Body of pancreas (tissue), 4 donors: Measurements from ENCODE around the gene KNDC1. TPM values are rescaled to one million over a fixed set of nuclear protein-coding genes. Genes with fewer than 3 reads are reported as not detected.

Experiments
- ATAC-seq: fragments of 150-250 bp; one replicate; pipeline ENCODE4 v1.9.1; 2016
- DNase-seq, 4 donors: peaks; one replicate each; pipeline ENCODE4 v3.0.0-alpha.2; 2019
- H3K27ac ChIP-seq, 4 donors: fragments of 200-600 bp; sonication (generic); 1 replicate in 3 of 4; 2 replicates in 1 of 4; pipeline versions ENCODE4 v1.5.1 to v1.6.1; 2016 to 2019; ENCODE audit warnings: mild to moderate bottlenecking in 1 of 4, mixed read lengths in 1 of 4, moderate library complexity in 1 of 4
- H3K27me3 ChIP-seq, 2 donors: fragments of 200-600 bp; sonication (generic); one replicate each; pipeline ENCODE4 v1.6.0; 2016; ENCODE audit warnings: mild to moderate bottlenecking in 1 of 2
- H3K36me3 ChIP-seq, 2 donors: fragments of 200-600 bp; sonication (generic); replicated peaks in 1 of 2; 2 replicates each; pipeline ENCODE4 v1.5.1; 2016; ENCODE audit warnings: low read depth in 2 of 2; ENCODE audit not compliant: insufficient read depth in 1 of 2
- H3K4me1 ChIP-seq: fragments of 200-600 bp; sonication (generic); one replicate; pipeline ENCODE4 v1.6.0; 2016
- H3K4me3 ChIP-seq, 2 donors: fragments of 200-600 bp; sonication (generic); 1 replicate in 1 of 2; 2 replicates in 1 of 2; pipeline ENCODE4 v1.5.1; 2016 to 2019
- H3K9me3 ChIP-seq, 3 donors: fragments of 200-600 bp; sonication (generic); 1 replicate in 2 of 3; 2 replicates in 1 of 3; pipeline ENCODE4 v1.5.1; 2016
- CTCF ChIP-seq, 7 experiments: fragments of 450-650 bp in 4 of 7; fragments of 200-600 bp in 3 of 7; sonication (generic) in 3 of 7; IDR thresholded peaks; one replicate each; pipeline ENCODE4 v1.5.1; 2016 to 2019; ENCODE audit warnings: antibody characterized with exemption in 7 of 7
- POLR2A ChIP-seq, 3 donors: fragments of 450-650 bp; IDR thresholded peaks; one replicate each; pipeline ENCODE4 v1.6.1; 2016; ENCODE audit warnings: antibody characterized with exemption in 3 of 3, mild to moderate bottlenecking in 2 of 3
- WGBS, 2 donors: methylation state at CpG; one replicate each; pipeline ENCODE4 v1.1.5; 2017; 5-methylcytosine and 5-hydroxymethylcytosine counted together
- intact Hi-C: fragments of 100-400 bp; cut with DNase I; formaldehyde crosslinking; loops from one replicate; pipeline ENCODE4 v1.15.1; 2023
- total RNA-seq, 2 donors: library from RNA; depleted of rRNA; stranded (reverse); fragments of >200 nt; gene quantifications; one replicate each; pipeline ENCODE4 v1.1.0, GENCODE V29; 2016

KNDC1 gene
- total RNA-seq, 2 donors from 2014 or later = 0.52 to 3.3 TPM

- intact Hi-C loops = no loop called here
- Histone ChIP-seq H3K27me3 (no peaks in the 10 kb centered on the region), H3K27ac (no peak overlapping the region), H3K36me3 (no peaks in the 10 kb centered on the region), H3K4me1 (peaks cover under 1% of the 10 kb centered on the region), H3K4me3 (no peak overlapping the region), H3K9me3 (no peaks in the 10 kb centered on the region)
- no peak for TF ChIP-seq POLR2A (IDR thresholded peaks at IDR 0.05)
- no peak for TF ChIP-seq CTCF (IDR thresholded peaks at IDR 0.05)
- 81 to 82% methylated on average over 11 of the region's 11 CpGs for WGBS, 2 donors
- DNase-seq (no peak), ATAC-seq (no peak)
Observed at GRCh38 chr10:133166504-133166827, 6.4 kb downstream of the KNDC1 start.

GRCh38 chr10:133166828-133167692 lies 7.0 kb downstream of the KNDC1 start:
- no peak overlapping the region for H3K27ac ChIP-seq
- no peaks in the 10 kb centered on the region for H3K36me3 ChIP-seq
- H3K4me1 ChIP-seq = no peaks in the 10 kb centered on the region
- ATAC-seq = no peak
- no peaks in the 10 kb centered on the region for H3K9me3 ChIP-seq
- TF ChIP-seq POLR2A (IDR thresholded peaks at IDR 0.05) = no peak
- no peak for TF ChIP-seq CTCF (IDR thresholded peaks at IDR 0.05)
- H3K27me3 ChIP-seq = no peaks in the 10 kb centered on the region
- DNase-seq = no peak
- intact Hi-C loops = no loop called here
- WGBS, 2 donors = 75 to 85% methylated on average over 35 to 65 of the region's 66 CpGs
- no peak overlapping the region for H3K4me3 ChIP-seq

- 71 to 77% methylated on average over 28 to 37 of the region's 37 CpGs for WGBS, 2 donors
- no peaks in the 10 kb centered on the region for H3K27me3 ChIP-seq
Observed at GRCh38 chr10:133167693-133168616, 7.9 kb downstream of the KNDC1 start.

GRCh38 chr10:133168617-133169031 lies 8.6 kb downstream of the KNDC1 start:
- 79 to 82% methylated on average over 11 to 14 of the region's 14 CpGs for WGBS, 2 donors
- no peaks in the 10 kb centered on the region for H3K9me3 ChIP-seq
- no peak overlapping the region for H3K4me3 ChIP-seq
- no peaks in the 10 kb centered on the region for H3K4me1 ChIP-seq
- ATAC-seq = no peak
- intact Hi-C loops = no loop called here
- no peaks in the 10 kb centered on the region for H3K27me3 ChIP-seq
- H3K27ac ChIP-seq = no peak overlapping the region
- no peaks in the 10 kb centered on the region for H3K36me3 ChIP-seq
- no peak for TF ChIP-seq POLR2A (IDR thresholded peaks at IDR 0.05)
- TF ChIP-seq CTCF (IDR thresholded peaks at IDR 0.05) = no peak
- DNase-seq = no peak

More at GRCh38 chr10:133167693-133168616, 7.9 kb downstream of the KNDC1 start:
- no peak for TF ChIP-seq POLR2A (IDR thresholded peaks at IDR 0.05)
- no peak for TF ChIP-seq CTCF (IDR thresholded peaks at IDR 0.05)
- no peak overlapping the region for H3K27ac ChIP-seq
- no peaks in the 10 kb centered on the region for H3K9me3 ChIP-seq
- no peaks in the 10 kb centered on the region for H3K36me3 ChIP-seq
- intact Hi-C loops = no loop called here
- DNase-seq (no peak), ATAC-seq (no peak)
- no peak overlapping the region for H3K4me3 ChIP-seq
- no peaks in the 10 kb centered on the region for H3K4me1 ChIP-seq
